ENCODE measurements around the gene SLC35G6.
"Not testable (repeated sequence)": the region's sequence is repeated elsewhere in the genome, so short reads cannot be mapped to it uniquely, and the experiment has no call there.

The SLC35G6 gene

DNA sequence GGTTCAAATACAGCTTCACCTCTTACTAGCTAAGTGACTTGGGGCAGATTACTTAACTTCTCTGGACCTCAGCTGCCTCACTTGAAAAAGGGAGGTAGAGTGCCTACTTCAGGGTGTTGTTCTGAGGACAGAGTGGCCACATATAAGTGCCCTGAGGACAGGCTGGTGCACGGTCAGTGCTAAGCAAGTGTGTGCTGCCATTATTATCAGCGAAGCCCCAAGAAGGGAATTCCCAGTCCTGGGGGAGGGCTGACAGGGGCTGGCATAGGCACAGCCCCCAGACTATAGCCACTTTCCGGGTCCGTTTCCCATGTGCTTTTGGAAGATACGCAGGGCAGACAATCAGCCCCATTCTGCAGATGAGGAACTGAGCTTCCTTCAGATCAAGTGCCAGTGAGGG is 4.3 kb upstream of the SLC35G6 start:
- DNase-seq, result no peak
- in situ Hi-C loops (cut with MboI; ENCODE audit: low pct_unique_long_range_greater_than_20kb, low sequenced_read_pairs), result no loop called here

DNA sequence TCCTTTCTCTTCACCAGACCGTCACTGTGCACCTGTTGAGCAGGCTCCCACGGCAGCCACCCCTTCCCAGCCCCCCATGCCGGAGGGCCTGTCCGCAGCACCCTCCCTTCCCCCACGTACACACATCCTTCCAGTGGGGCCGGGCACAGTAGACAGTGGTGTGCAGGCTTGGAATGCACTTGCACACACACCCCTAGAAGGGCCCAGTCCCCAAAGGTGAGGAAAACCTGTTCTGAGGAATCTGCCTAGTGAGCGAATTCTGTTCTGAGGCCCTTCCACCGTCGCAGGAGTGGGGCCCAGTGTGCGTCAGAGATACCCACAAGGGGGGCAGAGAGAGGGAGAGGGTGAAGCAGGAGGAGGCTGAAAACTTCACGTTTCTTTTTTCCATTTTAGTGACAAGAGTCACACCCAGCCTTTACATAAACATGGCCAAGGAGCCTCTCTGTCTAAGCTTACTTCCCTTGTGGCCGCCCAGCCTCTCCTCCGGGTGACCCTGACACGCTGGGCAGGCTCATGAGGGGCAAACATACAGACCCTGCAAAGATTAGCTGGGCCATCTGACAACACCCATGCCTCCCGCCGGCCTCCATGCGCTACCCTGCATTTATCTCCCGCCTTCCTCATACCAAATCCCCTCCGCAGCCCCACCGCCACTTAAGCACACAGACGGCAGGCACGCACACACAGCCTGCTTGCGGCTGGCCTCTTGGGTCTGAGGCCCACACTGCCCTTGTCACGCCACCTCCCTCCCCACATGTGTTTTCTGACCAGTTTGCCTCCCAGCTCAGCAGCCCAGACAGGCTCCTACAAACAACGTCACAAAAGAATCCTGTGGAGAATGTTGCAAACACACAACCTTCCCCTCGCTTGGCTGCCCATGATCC is 3.6 kb upstream of the SLC35G6 start:
- in situ Hi-C loops (cut with MboI; ENCODE audit: low pct_unique_long_range_greater_than_20kb, low sequenced_read_pairs), result no loop called here
- DNase-seq, result peak; percentile 83

GRCh38 chr17:7478276-7479212 is 2.7 kb upstream of the SLC35G6 start:
- peak; percentile 44 for DNase-seq
- in situ Hi-C loops (cut with MboI; ENCODE audit: low pct_unique_long_range_greater_than_20kb, low sequenced_read_pairs), result no loop called here

DNA sequence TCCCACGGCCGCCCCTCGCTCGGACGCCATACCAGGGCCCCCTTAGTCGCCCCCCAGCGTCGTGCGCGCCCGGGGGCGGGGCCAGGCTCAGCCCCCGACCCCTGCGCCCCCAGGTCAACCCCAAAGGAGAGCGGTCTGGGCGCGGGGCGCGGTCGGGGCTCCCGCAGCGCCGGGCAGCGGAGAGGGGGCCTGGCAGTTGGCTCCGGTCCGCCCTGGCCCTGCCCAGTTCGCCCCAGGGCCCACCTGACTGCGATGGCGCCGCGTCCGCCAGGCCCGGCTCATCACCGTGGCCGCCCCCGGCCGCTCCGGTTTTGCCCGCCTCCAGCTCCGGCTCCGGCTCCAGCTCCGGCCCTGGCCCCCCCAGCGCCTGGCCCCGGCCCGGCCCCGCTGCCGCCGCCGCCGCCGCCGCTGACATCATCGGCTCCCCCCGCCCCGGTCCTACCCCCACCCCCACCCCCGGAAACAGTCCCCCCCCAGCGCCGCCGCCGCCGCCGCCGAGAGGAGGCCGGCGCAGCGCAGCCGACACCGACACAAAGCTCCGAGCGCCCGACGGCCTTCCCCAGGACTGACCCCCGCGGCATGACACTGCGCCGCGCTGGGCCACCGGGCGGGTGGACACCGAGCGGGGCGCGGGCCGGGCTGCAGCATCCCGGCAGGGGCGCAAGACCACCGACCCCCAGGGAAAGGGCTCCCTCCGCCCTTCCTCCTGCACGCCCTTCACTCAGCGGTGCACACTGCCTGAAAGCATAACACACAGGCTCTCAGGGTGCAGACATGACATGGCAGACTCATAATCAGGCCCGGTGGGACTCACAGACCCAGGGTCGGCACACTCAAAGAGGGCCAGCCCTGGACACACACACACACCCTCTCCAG is 1.8 kb upstream of the SLC35G6 start, which contains the start of gene ZBTB4:
TSS of gene ZBTB4 (minus strand) at position 419 of the 876 bp plus-strand sequence. CDS start 12,830 bp downstream, outside the sequence.
- in situ Hi-C loops (cut with MboI; ENCODE audit: low pct_unique_long_range_greater_than_20kb, low sequenced_read_pairs), result no loop called here
- DNase-seq, result peak; percentile 55

DNA sequence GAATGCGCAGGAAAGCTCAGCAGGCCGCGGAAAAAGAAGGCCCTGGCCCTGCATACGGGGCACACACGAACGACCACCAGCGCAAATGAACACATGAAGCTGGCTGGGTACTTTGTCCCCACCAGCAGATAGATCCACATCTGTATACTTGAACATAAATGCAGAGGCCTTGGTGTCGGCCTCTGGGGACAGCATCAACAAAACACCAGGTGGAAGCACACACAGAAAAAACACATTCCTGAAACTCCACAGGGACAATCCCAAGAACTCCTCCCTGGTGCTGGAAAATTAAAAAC is 1.2 kb upstream of the SLC35G6 start:
- DNase-seq, result no peak
- in situ Hi-C loops (cut with MboI; ENCODE audit: low pct_unique_long_range_greater_than_20kb, low sequenced_read_pairs), result no loop called here

DNA sequence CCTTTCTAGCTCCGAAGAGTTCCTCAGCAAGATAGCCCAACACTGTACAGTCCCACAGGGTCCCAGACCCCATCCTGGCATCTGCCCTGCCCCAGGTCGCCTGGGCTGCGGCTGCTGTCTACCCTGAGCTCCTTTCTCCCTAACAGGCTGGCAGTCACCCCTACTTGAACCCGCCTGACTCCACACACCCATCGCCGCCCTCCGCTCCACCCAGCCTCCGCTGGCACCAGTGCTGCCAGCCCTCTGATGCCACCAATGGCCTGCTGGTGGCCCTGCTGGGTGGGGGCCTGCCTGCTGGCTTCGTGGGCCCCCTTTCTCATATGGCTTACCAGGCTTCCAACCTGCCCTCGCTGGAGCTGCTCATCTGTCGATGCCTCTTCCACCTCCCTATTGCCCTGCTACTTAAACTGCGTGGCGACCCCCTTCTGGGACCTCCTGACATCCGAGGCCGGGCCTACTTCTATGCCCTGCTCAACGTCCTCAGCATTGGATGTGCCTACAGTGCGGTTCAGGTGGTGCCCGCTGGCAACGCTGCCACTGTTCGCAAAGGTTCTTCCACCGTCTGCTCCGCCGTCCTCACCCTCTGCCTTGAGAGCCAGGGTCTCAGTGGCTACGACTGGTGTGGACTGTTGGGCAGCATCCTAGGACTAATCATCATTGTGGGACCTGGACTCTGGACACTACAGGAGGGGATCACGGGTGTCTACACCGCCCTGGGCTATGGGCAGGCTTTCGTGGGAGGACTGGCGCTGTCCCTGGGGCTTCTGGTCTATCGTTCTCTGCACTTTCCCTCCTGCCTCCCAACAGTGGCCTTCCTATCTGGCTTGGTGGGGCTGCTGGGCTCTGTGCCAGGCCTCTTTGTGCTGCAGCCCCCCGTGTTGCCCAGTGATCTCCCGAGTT is 846 bp downstream of the SLC35G6 start:
- in situ Hi-C loops (cut with MboI; ENCODE audit: low pct_unique_long_range_greater_than_20kb, low sequenced_read_pairs); DNase-seq: not testable (repeated sequence)

DNA sequence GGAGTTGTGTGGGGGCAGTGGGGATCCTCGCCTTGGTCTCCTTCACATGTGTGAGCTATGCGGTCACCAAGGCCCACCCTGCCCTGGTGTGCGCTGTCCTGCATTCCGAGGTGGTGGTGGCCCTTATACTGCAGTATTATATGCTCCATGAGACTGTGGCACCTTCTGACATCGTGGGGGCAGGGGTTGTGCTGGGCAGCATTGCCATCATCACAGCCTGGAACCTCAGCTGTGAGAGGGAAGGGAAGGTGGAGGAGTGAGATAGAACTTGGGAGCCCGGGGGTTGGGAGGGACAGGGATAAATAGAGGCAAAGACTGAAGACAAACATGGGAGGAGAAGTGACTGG is 1.5 kb downstream of the SLC35G6 start:
- in situ Hi-C loops (cut with MboI; ENCODE audit: low pct_unique_long_range_greater_than_20kb, low sequenced_read_pairs); DNase-seq: not testable (repeated sequence)

GRCh38 chr17:7483255-7484066 is 2.2 kb downstream of the SLC35G6 start:
- peak; percentile 94 for DNase-seq

DNA sequence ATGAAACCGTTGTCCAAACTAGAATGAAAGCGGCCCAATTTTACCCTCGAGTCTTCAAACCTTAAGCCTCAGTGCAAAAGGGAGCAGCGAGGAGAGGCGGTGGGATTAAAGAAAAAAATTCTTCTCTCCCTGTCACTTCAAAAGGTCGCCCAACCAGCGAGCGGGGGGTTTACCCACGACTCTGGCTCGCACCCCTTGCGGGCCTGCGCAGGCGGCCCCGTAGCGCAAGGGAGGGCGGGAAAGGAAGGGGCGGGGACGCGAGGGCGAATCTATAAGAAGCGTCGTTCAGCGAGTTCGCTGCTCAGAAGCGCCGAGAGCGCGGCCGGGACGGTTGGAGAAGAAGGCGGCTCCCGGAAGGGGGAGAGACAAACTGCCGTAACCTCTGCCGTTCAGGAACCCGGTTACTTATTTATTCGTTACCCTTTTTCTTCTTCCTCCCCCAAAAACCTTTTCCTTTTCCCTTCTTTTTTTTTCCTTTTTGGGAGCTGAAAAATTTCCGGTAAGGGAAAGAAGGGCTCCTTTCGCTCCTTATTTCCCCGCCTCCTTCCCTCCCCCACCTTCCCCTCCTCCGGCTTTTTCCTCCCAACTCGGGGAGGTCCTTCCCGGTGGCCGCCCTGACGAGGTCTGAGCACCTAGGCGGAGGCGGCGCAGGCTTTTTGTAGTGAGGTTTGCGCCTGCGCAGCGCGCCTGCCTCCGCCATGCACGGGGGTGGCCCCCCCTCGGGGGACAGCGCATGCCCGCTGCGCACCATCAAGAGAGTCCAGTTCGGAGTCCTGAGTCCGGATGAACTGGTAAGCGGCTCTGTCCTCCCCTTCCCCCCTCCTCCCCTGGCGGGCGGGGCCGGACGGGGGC is 3.0 kb downstream of the SLC35G6 start, which contains the start of gene POLR2A:
TSS of gene POLR2A (plus strand) at position 300 of the 852 bp plus-strand sequence.
- in situ Hi-C loops (cut with MboI; ENCODE audit: low pct_unique_long_range_greater_than_20kb, low sequenced_read_pairs), result no loop called here
- peak; percentile 98 for DNase-seq

More at GRCh38 chr17:7483255-7484066, 2.2 kb downstream of the SLC35G6 start:
- in situ Hi-C loops (cut with MboI; ENCODE audit: low pct_unique_long_range_greater_than_20kb, low sequenced_read_pairs), result no loop called here

GRCh38 chr17:7484919-7485377 is 3.7 kb downstream of the SLC35G6 start:
- in situ Hi-C loops (cut with MboI; ENCODE audit: low pct_unique_long_range_greater_than_20kb, low sequenced_read_pairs), result no loop called here
- no peak for DNase-seq

DNA sequence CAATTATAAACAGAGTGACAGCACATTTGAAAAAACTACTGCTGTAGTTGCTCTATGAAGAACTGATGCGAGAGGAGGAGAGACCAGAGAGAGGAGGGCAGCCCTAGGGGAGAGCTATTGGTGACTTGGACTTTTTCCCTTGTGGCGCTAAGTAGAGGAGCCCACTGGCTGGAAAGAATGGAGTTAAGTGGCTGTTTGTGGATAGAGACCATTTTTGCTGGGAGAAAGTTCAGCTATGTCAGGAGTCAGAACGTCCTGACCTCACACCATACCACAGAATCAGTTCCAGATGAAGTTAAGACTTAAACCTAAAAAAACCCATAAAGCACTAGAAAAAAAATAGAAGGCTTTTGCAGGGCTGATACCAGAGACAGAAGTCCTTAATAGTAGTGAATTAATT is 4.9 kb downstream of the SLC35G6 start:
- in situ Hi-C loops (cut with MboI; ENCODE audit: low pct_unique_long_range_greater_than_20kb, low sequenced_read_pairs), result no loop called here
- DNase-seq, result no peak

- in situ Hi-C loops (cut with MboI; ENCODE audit: low pct_unique_long_range_greater_than_20kb, low sequenced_read_pairs), result no loop called here
- DNase-seq, result no peak
These were observed 8.9 kb downstream of the SLC35G6 start for GRCh38 chr17:7490144-7490543.

- DNase-seq, result no peak
- in situ Hi-C loops (cut with MboI; ENCODE audit: low pct_unique_long_range_greater_than_20kb, low sequenced_read_pairs), result no loop called here
These were observed 10.3 kb downstream of the SLC35G6 start for GRCh38 chr17:7491583-7491982.

DNA sequence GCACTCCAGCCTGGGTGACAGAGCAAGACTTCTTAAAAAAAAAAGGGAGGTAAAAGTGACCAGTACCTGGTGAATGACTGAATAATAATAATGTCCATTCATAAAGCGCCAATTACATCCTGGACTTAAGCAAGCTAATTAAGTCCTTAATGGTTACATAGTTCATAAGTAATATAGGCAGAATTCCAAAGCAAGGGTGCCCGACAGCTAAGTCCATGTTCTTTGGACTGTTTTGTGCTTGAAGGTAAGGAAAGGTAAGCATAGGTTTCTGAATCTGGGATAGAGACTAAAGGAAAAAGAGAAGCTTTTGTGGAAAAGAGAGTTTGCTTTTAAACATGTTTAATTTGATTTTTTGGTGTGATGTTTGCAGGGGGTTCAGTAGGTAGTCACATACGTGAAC is 12.7 kb downstream of the SLC35G6 start:
- in situ Hi-C loops (cut with MboI; ENCODE audit: low pct_unique_long_range_greater_than_20kb, low sequenced_read_pairs), result no loop called here
- DNase-seq, result no peak

GRCh38 chr17:7495906-7496434 is 14.7 kb downstream of the SLC35G6 start:
- DNase-seq, result no peak
- in situ Hi-C loops (cut with MboI; ENCODE audit: low pct_unique_long_range_greater_than_20kb, low sequenced_read_pairs), result no loop called here

GRCh38 chr17:7496470-7497183 is 15.4 kb downstream of the SLC35G6 start:
- no peak for DNase-seq
- in situ Hi-C loops (cut with MboI; ENCODE audit: low pct_unique_long_range_greater_than_20kb, low sequenced_read_pairs), result no loop called here
